22Rv1 (cell line): ENCODE data around the gene DBNL.

Experiments
- H3K27ac ChIP-seq: fragments of 450-650 bp; 2 replicates; pipeline ENCODE4 v1.5.1; 2017
- ZFX ChIP-seq: fragments of 450-650 bp; IDR thresholded peaks from 2 replicates; pipeline ENCODE4 v1.6.1; 2017; ENCODE audit warnings: antibody characterized with exemption, borderline replicate concordance
- TF ChIP-seq, protein P1 (sequence below): fragments of 450-650 bp; IDR thresholded peaks from 2 replicates; pipeline ENCODE4 v1.5.1; 2017; ENCODE audit warnings: mild to moderate bottlenecking

DBNL gene

GRCh38 chr7:44105832-44106231, 61.3 kb downstream of the DBNL start:
- TF ChIP-seq, protein P1, sequence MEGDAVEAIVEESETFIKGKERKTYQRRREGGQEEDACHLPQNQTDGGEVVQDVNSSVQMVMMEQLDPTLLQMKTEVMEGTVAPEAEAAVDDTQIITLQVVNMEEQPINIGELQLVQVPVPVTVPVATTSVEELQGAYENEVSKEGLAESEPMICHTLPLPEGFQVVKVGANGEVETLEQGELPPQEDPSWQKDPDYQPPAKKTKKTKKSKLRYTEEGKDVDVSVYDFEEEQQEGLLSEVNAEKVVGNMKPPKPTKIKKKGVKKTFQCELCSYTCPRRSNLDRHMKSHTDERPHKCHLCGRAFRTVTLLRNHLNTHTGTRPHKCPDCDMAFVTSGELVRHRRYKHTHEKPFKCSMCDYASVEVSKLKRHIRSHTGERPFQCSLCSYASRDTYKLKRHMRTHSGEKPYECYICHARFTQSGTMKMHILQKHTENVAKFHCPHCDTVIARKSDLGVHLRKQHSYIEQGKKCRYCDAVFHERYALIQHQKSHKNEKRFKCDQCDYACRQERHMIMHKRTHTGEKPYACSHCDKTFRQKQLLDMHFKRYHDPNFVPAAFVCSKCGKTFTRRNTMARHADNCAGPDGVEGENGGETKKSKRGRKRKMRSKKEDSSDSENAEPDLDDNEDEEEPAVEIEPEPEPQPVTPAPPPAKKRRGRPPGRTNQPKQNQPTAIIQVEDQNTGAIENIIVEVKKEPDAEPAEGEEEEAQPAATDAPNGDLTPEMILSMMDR = no peak
- TF ChIP-seq ZFX = no peak
- no peak overlapping the region for H3K27ac ChIP-seq

DNA sequence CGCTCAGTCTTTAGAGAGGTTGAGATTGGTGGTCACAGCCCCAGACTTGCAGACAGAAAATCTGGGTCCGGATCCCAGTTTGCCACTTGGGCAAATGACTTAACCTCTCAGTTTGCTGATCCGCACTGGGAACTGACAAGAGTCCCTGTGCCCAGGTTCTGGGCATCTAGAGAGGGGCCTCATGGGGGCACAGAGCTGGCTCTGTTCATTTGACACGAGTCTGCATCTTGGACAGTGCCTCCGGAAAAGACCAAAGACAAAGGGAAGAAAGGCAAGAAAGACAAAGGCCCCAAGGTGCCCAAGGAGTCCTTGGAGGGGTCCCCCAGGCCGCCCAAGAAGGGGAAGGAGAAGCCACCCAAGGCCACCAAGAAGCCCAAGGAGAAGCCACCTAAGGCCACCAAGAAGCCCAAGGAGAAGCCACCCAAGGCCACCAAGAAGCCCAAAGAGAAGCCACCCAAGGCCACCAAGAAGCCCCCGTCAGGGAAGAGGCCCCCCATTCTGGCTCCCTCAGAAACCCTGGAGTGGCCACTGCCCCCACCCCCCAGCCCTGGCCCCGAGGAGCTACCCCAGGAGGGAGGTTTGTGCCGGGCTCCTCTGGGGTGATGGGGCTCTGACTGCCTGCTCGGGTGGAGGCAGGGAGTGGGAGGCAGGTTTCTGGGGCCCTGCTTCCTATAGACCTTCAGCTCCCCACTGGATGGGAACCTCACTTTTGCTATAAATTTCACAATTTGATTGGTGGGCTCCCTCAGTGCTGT, 62.0 kb downstream of the DBNL start:
- TF ChIP-seq, protein P1 = no peak
- TF ChIP-seq ZFX = no peak
- H3K27ac ChIP-seq = no peak overlapping the region

GRCh38 chr7:44107116-44107960, 62.8 kb downstream of the DBNL start:
- H3K27ac ChIP-seq = no peak overlapping the region
- TF ChIP-seq ZFX = no peak
- TF ChIP-seq, protein P1 = no peak

GRCh38 chr7:44107961-44108767, 63.7 kb downstream of the DBNL start:
- TF ChIP-seq ZFX = no peak
- TF ChIP-seq, protein P1 = no peak
- H3K27ac ChIP-seq = no peak overlapping the region

DNA sequence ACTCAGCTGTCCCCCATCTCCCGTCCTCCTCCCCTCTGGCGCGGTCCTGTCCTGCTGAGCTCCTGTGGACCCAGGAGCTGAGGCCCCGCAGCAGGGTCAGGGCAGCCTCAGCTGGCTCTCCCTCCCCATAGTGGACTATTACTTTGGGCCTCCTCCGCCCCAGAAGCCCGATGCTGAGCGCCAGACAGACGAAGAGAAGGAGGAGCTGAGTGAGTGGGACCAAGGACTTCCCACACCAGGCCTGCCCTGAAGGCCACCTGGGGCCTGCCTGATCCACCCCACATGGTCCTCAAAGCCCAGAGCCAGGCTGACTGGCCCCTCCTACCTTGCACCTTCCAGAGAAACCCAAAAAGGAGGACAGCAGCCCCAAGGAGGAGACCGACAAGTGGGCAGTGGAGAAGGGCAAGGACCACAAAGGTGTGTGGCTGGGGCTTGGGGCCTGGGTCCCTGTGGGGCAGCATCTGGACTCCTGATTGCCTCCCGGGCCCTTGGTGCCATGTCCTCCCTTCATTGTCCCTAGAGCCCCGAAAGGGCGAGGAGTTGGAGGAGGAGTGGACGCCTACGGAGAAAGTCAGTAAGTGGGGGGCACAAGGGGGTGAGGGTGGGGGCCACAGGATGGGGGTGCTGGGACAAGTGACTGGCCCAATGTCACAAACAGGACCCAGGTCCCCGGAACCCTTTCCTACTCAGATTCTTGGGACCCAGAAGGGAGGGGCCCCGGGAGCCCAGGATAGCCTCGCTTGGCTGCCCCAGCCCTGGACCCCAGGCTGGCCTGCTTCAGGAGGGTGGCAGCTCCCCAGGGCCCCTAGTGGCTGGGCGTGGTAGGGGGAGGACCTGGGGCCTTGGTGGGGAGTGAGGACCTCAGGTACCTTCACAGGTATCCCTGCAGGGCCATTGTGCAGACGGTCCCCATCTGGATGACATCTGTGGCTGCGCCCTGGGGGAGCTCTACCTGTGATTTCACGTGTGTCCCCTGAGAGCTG, 64.6 kb downstream of the DBNL start:
- no peak overlapping the region for H3K27ac ChIP-seq
- no peak for TF ChIP-seq ZFX
- TF ChIP-seq, protein P1 = 0 out of 2 replicates have a peak, but pooled peaks have one; percentile 5

- TF ChIP-seq, protein P1 = no peak
- no peak for TF ChIP-seq ZFX
- no peak overlapping the region for H3K27ac ChIP-seq
Observed at GRCh38 chr7:44109991-44110390, 65.5 kb downstream of the DBNL start.
